ENCODE data around the gene C17orf107. TPM values are rescaled to one million over a fixed set of nuclear protein-coding genes. Genes with fewer than 3 reads are reported as not detected.

C17orf107 gene
- total RNA-seq, 1 experiment from 2014 or later, result 1.0 TPM

- CTCF ChIA-PET, result no interaction called here
- H3K27ac Mint-ChIP-seq (ENCODE audit: unreplicated experiment), result no peak overlapping the region
- no peaks in the 10 kb centered on the region; the same call in 1 of the 2 replicates for H3K36me3 ChIP-seq (ENCODE audit: control insufficient read depth, insufficient read depth, low read length)
- no peaks in the 10 kb centered on the region for H3K9me3 Mint-ChIP-seq (ENCODE audit: unreplicated experiment)
- no peak for DNase-seq
- POLR2A ChIA-PET, result no interaction called here
- H3K9me3 ChIP-seq, result no peaks in the 10 kb centered on the region
- H3K4me1 Mint-ChIP-seq (ENCODE audit: low read depth, unreplicated experiment), result no peaks in the 10 kb centered on the region
- H3K4me3 Mint-ChIP-seq (ENCODE audit: unreplicated experiment), result no peak overlapping the region
- H3K36me3 Mint-ChIP-seq (ENCODE audit: insufficient read depth, unreplicated experiment), result peaks cover 31% of the 10 kb centered on the region
- H3K4me1 ChIP-seq, result no peaks in the 10 kb centered on the region
- BruUV-seq (replicated peaks), result no TSS peak
- intact Hi-C loops (cut with micrococcal nuclease; ENCODE audit: unreplicated experiment), result no loop called here
- H3K27me3 ChIP-seq (replicated peaks; ENCODE audit: control insufficient read depth, insufficient read depth, low read length), result no peaks in the 10 kb centered on the region
- H3K27me3 Mint-ChIP-seq (ENCODE audit: insufficient read depth, unreplicated experiment), result no peaks in the 10 kb centered on the region
- TF ChIP-seq CTCF (IDR thresholded peaks at IDR 0.05; ENCODE audit: insufficient read depth in 1 of 2, low read depth in 1 of 2, low read length in 1 of 2, severe bottlenecking in 1 of 2, unreplicated experiment in 1 of 2), result no peak
- no peak overlapping the region for H3K4me3 ChIP-seq (ENCODE audit: low read depth, low read length)
Measured at GRCh38 chr17:4886830-4887229, 12.5 kb upstream of the C17orf107 start.

GRCh38 chr17:4887581-4887980 lies 11.8 kb upstream of the C17orf107 start:
- no peak for DNase-seq
- no TSS peak for BruUV-seq (replicated peaks)
- Histone ChIP-seq H3K9me3 (no peaks in the 10 kb centered on the region), H3K4me1 (no peaks in the 10 kb centered on the region), H3K4me3 (ENCODE audit: low read depth, low read length) (no peak overlapping the region), H3K27me3 (replicated peaks; ENCODE audit: control insufficient read depth, insufficient read depth, low read length) (no peaks in the 10 kb centered on the region), H3K36me3 (ENCODE audit: control insufficient read depth, insufficient read depth, low read length) (no peaks in the 10 kb centered on the region; the same call in 1 of the 2 replicates)
- Mint-ChIP-seq H3K9me3 (ENCODE audit: unreplicated experiment) (no peaks in the 10 kb centered on the region), H3K4me1 (ENCODE audit: low read depth, unreplicated experiment) (no peaks in the 10 kb centered on the region), H3K4me3 (ENCODE audit: unreplicated experiment) (no peak overlapping the region), H3K27ac (ENCODE audit: unreplicated experiment) (no peak overlapping the region), H3K27me3 (ENCODE audit: insufficient read depth, unreplicated experiment) (no peaks in the 10 kb centered on the region), H3K36me3 (ENCODE audit: insufficient read depth, unreplicated experiment) (peaks cover 31% of the 10 kb centered on the region)
- intact Hi-C loops (cut with micrococcal nuclease; ENCODE audit: unreplicated experiment), result no loop called here
- CTCF ChIA-PET, result no interaction called here
- no peak for TF ChIP-seq CTCF (IDR thresholded peaks at IDR 0.05; ENCODE audit: insufficient read depth in 1 of 2, low read depth in 1 of 2, low read length in 1 of 2, severe bottlenecking in 1 of 2, unreplicated experiment in 1 of 2)
- POLR2A ChIA-PET, result no interaction called here

GRCh38 chr17:4891411-4892410 lies 7.6 kb upstream of the C17orf107 start:
- Mint-ChIP-seq H3K27ac (ENCODE audit: unreplicated experiment) (no peak overlapping the region), H3K4me1 (ENCODE audit: low read depth, unreplicated experiment) (no peaks in the 10 kb centered on the region), H3K4me3 (ENCODE audit: unreplicated experiment) (no peak overlapping the region), H3K27me3 (ENCODE audit: insufficient read depth, unreplicated experiment) (no peaks in the 10 kb centered on the region), H3K9me3 (ENCODE audit: unreplicated experiment) (no peaks in the 10 kb centered on the region), H3K36me3 (ENCODE audit: insufficient read depth, unreplicated experiment) (peaks cover 16% of the 10 kb centered on the region)
- ChIA-PET CTCF (no interaction called here), POLR2A (no interaction called here)
- DNase-seq, result no peak
- intact Hi-C loops (cut with micrococcal nuclease; ENCODE audit: unreplicated experiment), result no loop called here
- TF ChIP-seq CTCF (IDR thresholded peaks at IDR 0.05; ENCODE audit: insufficient read depth in 1 of 2, low read depth in 1 of 2, low read length in 1 of 2, severe bottlenecking in 1 of 2, unreplicated experiment in 1 of 2), result no peak
- H3K4me3 ChIP-seq (ENCODE audit: low read depth, low read length), result no peak overlapping the region
- H3K9me3 ChIP-seq, result no peaks in the 10 kb centered on the region
- H3K27me3 ChIP-seq (replicated peaks; ENCODE audit: control insufficient read depth, insufficient read depth, low read length), result no peaks in the 10 kb centered on the region
- no TSS peak for BruUV-seq (replicated peaks)
- H3K4me1 ChIP-seq, result no peaks in the 10 kb centered on the region
- H3K36me3 ChIP-seq (ENCODE audit: control insufficient read depth, insufficient read depth, low read length), result no peaks in the 10 kb centered on the region
